ENCODE data around the gene CIITA. TPM values are rescaled to one million over a fixed set of nuclear protein-coding genes. Genes with fewer than 3 reads are reported as not detected.
"Not testable (repeated sequence)": the region's sequence is repeated elsewhere in the genome, so short reads cannot be mapped to it uniquely, and the experiment has no call there.

Gene CIITA
- total RNA-seq, 1 donor from 2014 or later: 401 TPM

- TF ChIP-seq CTCF (IDR thresholded peaks at IDR 0.05): no peak
- Mint-ChIP-seq H3K27me3 (no peaks in the 10 kb centered on the region), H3K9me3 (no peaks in the 10 kb centered on the region), H3K4me3 (no peak overlapping the region), H3K4me1 (peaks cover 36% of the 10 kb centered on the region), H3K27ac (peak overlapping the region; percentile 21), H3K36me3 (ENCODE audit: low read depth) (peaks cover 84% of the 10 kb centered on the region)
- ChIA-PET CTCF (no interaction called here), POLR2A (interaction anchor here (1.0 to 2.4 kb wide), 5 partner anchors 9 to 180 kb away, joined by 3 to 8 read pairs (median 5); partner anchors contain the start of gene NUBP1)
- intact Hi-C loops (cut with micrococcal nuclease): no loop called here
- no peak for DNase-seq
- no peak for ATAC-seq (ENCODE audit: low read depth)
Observed at GRCh38 chr16:10923650-10924214, 46.7 kb downstream of the CIITA start.

GRCh38 chr16:10925285-10925684 is 48.3 kb downstream of the CIITA start:
- peaks cover 42% of the 10 kb centered on the region for H3K4me1 Mint-ChIP-seq
- ChIA-PET CTCF (interaction anchor here (0.9 kb wide), 1 partner anchor 24 kb away, joined by 4 read pairs; no protein-coding TSS in a partner anchor), POLR2A (interaction anchor here (1.1 to 1.8 kb wide), 3 partner anchors 12 to 17 kb away, joined by 3 to 8 read pairs (median 8); partner anchors contain the start of gene DEXI)
- peaks cover 73% of the 10 kb centered on the region for H3K36me3 Mint-ChIP-seq (ENCODE audit: low read depth)
- DNase-seq; H3K27ac Mint-ChIP-seq; H3K9me3 Mint-ChIP-seq; ATAC-seq (ENCODE audit: low read depth); H3K27me3 Mint-ChIP-seq; intact Hi-C loops (cut with micrococcal nuclease); H3K4me3 Mint-ChIP-seq: not testable (repeated sequence)

- peaks cover 45% of the 10 kb centered on the region for H3K4me1 Mint-ChIP-seq
- no peak for ATAC-seq (ENCODE audit: low read depth)
- intact Hi-C loops (cut with micrococcal nuclease): no loop called here
Observed at GRCh38 chr16:10926094-10926493, 49.1 kb downstream of the CIITA start.

GRCh38 chr16:10926867-10927266 is 49.9 kb downstream of the CIITA start:
- DNase-seq: no peak
- TF ChIP-seq CTCF (IDR thresholded peaks at IDR 0.05): no peak
- Mint-ChIP-seq H3K27me3 (no peaks in the 10 kb centered on the region), H3K4me3 (no peak overlapping the region), H3K4me1 (peaks cover 48% of the 10 kb centered on the region), H3K36me3 (ENCODE audit: low read depth) (peaks cover 61% of the 10 kb centered on the region), H3K9me3 (no peaks in the 10 kb centered on the region), H3K27ac (no peak overlapping the region)
- intact Hi-C loops (cut with micrococcal nuclease): no loop called here
- POLR2A ChIA-PET: interaction anchor here (0.8 to 2.4 kb wide), 8 partner anchors 11 to 189 kb away, joined by 3 to 15 read pairs (median 4); partner anchors contain the start of genes CIITA and DEXI
- ATAC-seq (ENCODE audit: low read depth): no peak
- CTCF ChIA-PET: interaction anchor here (1.4 kb wide), 1 partner anchor 187 kb away, joined by 3 read pairs; no protein-coding TSS in a partner anchor

More at GRCh38 chr16:10926094-10926493, 49.1 kb downstream of the CIITA start:
- ChIA-PET CTCF (interaction anchor here (0.9 kb wide), 1 partner anchor 24 kb away, joined by 4 read pairs; no protein-coding TSS in a partner anchor), POLR2A (interaction anchor here (1.0 to 2.4 kb wide), 10 partner anchors 10 to 188 kb away, joined by 3 to 15 read pairs (median 4); partner anchors contain the start of genes CIITA and DEXI)
- no peak for TF ChIP-seq CTCF (IDR thresholded peaks at IDR 0.05)
- DNase-seq: no peak
- Mint-ChIP-seq H3K4me3 (no peak overlapping the region), H3K9me3 (no peaks in the 10 kb centered on the region), H3K27ac (no peak overlapping the region), H3K36me3 (ENCODE audit: low read depth) (peaks cover 68% of the 10 kb centered on the region), H3K27me3 (no peaks in the 10 kb centered on the region)

GRCh38 chr16:10927497-10928112 is 50.6 kb downstream of the CIITA start:
- POLR2A ChIA-PET: interaction anchor here (0.8 to 2.4 kb wide), 4 partner anchors 10 to 50 kb away, joined by 3 to 15 read pairs (median 4); partner anchors contain the start of genes CIITA and DEXI
- intact Hi-C loops (cut with micrococcal nuclease): no loop called here

GRCh38 chr16:10929097-10929496 is 52.1 kb downstream of the CIITA start:
- Mint-ChIP-seq H3K4me1 (peaks cover 48% of the 10 kb centered on the region), H3K36me3 (ENCODE audit: low read depth) (peaks cover 55% of the 10 kb centered on the region), H3K27ac (peak overlapping the region; percentile 71)
- CTCF ChIA-PET; DNase-seq; ATAC-seq (ENCODE audit: low read depth); H3K27me3 Mint-ChIP-seq; H3K9me3 Mint-ChIP-seq; intact Hi-C loops (cut with micrococcal nuclease); H3K4me3 Mint-ChIP-seq: not testable (repeated sequence)
- POLR2A ChIA-PET: interaction anchor here (0.7 to 3.1 kb wide), 5 partner anchors 12 to 414 kb away, joined by 3 to 14 read pairs (median 3); partner anchors contain the start of gene DEXI

More at GRCh38 chr16:10927497-10928112, 50.6 kb downstream of the CIITA start:
- Mint-ChIP-seq H3K9me3 (no peaks in the 10 kb centered on the region), H3K4me3 (peak overlapping the region; percentile 20), H3K27ac (peak overlapping the region; percentile 71), H3K36me3 (ENCODE audit: low read depth) (peaks cover 56% of the 10 kb centered on the region), H3K27me3 (no peaks in the 10 kb centered on the region), H3K4me1 (peaks cover 49% of the 10 kb centered on the region)
- DNase-seq (no peak), ATAC-seq (ENCODE audit: low read depth) (no peak)
- no peak for TF ChIP-seq CTCF (IDR thresholded peaks at IDR 0.05)
- CTCF ChIA-PET: interaction anchor here (1.4 kb wide), 1 partner anchor 187 kb away, joined by 3 read pairs; no protein-coding TSS in a partner anchor
